GM19351 (cell line): ENCODE results near the gene DENND1A.

Experiments used
- ATAC-seq: cut with Tn5 transposase; IDR thresholded peaks from one replicate; pipeline ENCODE4 v1.9.1; 2021; ENCODE audit warnings: mild to moderate bottlenecking, moderate library complexity; ENCODE audit not compliant: unreplicated experiment

Gene DENND1A

DNA sequence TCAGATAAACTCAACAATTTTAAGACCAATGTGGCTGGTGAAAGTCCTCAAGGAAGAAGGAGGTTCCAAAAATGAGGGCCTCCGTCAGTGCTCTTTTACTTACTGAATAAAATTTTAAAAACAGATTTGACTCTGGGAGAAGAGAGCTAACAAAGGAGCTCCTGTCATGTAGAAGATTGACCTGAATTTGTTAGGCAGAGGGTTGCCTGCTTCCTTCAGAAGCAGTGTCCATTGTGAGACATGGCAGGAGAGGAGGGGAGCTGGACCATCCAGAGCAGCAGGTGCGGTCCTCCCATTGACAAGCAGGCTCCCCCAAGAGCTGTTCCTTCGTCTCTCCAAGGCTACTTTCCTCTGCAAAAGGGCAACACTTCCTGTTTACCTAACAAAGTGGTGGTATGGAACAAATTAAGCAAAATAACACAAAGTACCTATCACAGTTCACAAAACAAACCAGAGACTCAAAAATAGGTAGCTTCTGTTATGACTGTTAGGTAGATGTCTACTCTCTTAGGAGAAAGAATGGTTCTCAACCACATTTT lies 238.1 kb downstream of the DENND1A start:
- no peak for ATAC-seq

DNA sequence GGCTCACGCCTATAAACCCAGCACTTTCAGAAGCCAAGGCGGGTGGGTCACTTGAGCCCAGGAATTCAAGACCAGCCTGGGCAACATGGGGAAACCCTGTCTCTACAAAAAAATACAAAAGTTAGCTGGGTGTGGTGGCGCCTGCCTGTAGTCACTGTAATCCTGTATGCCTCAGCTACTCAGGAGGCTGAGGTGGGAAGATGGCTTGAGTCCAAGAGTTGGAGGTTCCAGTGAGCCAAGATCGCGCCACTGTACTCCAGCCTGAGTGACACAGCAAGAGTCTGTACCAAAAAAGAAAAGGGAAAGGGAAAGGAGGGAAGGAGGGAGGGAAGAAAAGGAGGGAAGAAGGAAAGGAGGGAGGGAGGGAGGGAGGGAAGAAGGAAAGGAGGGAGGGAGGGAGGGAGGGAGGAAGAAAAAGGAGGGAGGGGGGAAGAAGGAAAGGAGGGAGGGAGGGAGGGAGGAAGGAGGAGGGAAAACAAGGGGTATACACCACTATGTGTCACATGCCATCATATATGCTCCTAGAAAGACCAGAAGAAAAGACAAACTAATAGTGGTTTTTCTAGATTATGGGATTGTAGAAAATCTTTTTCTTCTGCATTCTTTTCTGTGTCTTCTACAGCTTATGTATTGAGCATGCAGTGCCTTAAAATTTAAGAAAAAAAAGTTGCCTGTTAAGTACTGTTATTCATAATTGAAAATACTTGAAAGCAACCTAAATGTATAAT lies 240.1 kb downstream of the DENND1A start:
- no peak for ATAC-seq

DNA sequence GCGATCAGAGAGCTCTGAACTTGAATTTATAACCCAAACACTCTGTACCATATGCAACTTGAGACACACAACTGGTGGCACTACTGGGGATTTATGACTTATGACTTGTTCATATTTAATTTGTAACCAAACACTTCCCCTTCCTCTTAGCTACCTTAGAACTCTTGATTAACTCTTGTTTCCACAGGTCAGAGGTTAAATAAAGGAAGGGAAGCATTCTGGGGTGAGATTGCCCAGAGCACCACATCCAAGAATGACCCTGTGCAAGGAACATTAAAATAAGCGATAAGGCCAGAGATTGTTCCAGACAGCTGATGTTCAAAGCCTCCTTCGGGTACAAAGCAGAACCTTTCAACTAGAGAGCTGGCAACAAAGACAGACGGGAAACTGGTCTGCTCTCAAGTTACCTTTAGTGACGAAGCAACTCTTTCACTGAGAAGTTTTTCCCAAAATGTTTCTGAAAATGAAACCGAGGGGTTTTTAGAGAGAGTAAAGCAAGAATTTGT lies 242.6 kb downstream of the DENND1A start:
- ATAC-seq: no peak

DNA sequence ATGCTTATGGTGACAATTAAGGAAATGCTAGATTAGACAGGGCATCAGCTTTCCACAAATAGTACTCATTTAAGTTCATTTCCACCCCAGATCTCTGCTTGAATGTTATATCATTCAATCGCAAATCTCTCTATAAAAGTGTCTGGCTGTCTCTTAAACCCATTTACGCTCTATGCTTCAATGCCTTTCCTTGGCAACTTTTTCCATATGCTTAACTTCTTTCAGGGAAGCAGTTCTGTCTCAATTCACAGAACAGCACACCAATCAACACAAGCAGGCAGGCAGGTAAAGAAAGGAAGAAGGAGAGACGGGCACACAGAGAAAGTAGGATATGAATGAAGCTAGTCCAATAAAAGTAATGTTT lies 243.1 kb downstream of the DENND1A start:
- ATAC-seq: no peak

DNA sequence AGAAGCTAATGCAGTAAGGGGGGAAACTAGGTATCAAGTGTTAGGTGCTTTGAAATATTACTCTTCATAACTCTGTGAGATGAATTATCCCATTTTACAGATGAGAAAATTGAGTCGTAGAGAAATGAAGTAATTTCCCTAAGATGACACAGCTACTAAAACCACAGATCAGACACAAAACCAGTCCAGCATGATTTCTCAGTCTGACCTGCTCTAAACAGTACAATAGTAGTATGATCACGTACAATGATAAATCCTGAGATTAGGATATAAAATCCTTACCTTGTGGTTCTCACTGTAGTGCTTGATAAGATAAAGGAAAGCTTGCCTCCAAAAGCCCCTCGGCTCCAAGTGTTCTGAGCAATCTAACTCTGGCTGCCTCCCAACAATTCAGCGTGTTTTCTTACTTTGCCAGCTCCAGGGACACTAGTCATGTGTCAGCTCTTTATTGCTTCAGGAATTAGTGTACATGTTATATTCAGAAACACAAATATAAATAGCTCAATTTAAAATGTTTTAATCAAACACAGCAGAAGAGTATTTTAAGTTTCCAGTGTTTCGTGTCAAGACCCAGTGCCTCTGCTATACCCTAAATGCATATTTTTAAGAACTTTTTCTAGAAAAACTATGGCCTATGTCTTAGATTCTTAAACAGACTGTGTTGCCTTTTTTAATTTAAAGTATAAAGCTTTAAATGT lies 243.6 kb downstream of the DENND1A start:
- ATAC-seq: no peak

DNA sequence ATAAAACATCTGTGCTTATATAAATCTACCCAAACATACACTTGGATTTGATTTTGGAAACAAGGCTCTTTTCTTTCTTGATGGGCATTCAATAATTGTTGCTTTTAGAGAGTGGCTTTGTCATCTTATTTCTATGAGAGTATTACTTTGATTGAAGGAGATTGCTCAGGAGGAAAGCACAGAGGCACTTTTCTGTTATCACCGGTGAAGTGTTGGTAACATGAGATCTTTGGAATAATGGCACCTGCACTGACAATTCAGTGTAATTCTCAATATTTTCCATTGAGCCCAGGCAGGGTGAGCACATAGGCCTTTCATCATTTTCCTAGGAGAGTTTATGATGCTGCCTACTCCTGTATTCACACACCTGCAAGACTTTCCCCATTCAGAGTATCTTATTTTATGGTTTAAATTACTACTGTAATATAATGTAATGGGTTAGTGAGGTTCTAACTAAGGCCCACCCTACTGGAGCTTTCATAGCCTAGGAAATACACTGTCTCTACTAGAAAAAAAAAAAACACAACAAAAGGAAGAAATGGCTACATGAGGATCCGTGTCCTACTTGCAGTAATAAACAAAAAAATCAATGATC lies 244.3 kb downstream of the DENND1A start:
- no peak for ATAC-seq

DNA sequence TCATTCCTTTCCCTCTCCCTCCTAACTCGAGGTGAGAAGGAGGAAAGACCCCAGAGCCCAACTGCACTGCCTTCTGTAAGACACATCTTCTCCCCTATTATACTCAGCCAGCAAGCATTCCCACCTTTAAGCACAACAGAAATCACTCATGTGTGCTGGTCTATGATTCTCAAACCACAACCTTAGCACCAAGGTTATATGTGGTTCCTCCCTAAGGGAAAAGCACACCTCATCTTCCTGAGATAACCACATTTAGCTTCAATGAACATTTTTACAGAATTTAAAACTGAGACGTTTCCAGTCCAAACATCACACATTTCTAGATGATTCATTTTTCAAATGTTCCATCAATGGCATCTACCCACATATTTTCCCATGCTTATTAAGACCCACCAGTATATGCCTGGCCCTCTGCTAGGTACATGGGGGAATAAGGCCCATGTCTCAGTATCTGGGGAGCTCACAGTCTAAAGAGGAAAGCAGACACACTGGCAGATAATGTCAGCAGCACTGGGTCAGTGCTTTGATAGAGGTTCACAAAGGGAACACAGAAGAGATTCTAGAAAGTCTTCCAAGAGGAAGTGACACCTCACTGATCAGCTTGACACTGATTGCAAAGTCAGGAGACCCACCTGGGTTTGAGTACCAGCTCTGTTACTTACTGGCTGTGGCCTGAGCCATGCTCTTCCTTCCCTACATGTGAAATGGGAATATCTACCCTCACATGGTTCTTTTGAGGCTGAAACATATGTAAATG lies 245.4 kb downstream of the DENND1A start:
- peak; percentile 54 for ATAC-seq

DNA sequence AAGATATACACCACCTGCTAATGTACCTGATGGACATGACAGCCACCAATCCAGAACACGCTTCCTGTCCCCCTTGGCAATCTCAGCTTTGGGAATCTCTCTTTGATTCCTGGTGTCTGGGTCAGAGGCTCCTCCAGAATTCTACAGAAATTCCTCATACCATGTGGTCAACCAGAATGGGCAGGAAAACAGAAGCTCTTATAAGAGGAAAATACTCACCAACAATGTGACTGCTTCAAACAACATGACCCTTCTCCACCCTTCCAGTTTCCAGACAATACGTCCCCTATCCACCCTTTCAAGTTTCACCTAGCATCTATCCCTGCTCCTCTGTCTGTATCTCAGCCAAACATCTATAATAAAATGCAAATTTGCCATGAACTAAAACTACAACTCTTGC lies 247.2 kb downstream of the DENND1A start:
- no peak for ATAC-seq

DNA sequence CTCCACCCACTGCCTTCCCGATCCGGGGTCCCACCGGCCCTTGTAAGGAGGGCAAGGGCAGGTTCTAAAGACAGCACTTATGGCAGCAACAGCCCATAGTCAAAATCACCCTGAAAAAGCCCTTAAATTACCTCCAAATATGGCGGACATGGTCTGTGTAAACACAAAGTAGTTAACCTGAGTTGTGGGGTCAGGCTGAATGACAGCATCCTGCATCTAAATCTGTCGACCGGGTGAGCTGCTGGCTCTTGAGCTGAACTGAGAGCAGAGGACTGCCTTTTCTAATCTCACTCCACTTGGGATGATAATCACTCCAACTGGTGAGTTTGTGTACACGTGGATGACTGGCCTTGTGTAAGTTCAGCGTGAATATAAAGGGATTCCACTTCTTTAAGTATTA lies 249.6 kb downstream of the DENND1A start:
- no peak for ATAC-seq

DNA sequence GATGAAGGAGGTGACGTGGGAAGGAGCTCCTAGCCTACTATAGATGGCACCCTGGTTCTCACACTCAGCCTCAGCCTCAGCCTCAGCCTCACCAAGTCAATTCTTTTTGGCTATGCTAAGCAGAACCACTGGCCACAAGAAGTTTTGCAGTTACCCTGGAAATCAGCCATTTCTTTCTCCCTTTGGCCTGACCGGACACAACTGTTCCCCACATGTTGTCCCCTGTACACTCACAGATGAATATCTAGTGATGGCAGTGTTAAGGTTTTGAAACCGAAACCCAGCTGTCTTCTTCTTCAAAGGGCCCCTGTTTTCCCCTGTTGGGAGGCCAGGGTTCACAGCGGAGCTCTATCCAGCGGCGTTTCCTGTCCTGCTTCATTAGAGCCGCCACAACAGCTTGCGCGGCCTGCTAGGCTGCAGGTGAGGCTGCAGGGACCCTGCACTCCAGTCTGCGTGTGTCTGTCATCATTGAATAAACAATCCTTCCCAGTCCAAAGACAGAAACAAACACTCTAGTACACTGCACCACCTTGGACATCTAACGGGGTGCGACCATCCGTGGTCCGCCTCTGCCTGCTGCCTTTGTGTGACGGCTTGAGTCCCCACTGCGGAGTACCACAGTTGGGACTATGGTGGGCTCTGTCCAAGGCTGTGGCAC lies 250.5 kb downstream of the DENND1A start:
- peak; percentile 97 for ATAC-seq

DNA sequence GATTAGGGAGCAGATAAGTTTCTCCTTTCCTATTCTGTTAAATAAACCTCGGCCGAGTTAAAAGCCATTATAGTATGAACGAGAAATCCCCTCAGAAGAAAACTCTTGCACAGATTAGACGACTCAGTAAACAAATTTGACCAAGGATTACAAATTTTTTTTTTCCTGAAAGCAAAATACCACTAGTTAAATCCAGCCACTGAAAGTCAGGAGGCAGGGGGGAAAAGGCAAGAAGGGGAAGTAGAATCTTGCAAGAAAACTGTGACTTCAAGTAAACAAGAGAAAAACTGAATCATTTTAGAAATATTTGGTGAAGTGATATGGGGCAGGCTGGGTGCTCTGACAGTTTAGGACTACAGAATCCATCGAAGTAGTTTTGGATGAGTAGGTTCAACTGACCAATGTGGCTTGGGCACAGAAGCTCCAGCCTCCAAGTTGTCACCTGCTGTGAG lies 251.0 kb downstream of the DENND1A start:
- ATAC-seq: no peak

DNA sequence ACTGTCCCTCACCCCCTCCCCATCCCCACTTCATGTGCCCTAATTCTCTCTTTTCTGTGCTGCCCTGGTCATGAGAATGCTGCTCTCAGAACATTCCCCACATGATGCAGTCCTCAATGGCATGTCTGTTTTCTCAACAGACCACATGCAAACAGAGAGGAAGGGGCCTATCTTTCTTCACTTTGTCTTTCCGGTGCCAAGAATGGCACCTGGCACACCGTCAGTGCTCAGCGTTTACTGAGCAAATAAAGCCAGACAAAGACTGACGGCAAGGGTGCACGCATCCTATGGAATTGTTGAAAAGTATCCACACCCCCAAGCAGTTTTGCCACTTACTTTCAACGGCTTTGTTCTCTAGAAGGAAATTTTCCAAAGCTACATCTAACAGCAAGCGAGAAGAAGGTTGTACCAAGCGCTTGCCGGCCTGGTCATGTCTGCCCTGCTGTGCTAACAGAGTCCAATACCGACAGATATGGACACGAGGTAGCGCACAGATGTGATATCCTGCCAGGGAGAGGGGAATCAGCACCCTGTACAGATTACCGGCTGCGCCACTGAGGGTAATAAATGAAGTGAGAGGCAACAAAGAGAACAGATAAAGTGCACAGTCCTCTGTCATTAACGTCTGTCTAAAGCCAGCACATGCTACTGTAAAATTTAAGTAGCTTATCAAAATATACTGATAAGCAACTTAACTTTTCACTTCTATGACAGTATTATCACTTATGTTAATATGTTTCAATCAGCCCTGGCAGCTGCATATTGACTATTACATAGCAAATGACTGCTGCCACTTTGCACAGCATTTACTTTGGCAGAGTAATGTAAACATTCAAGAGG lies 251.7 kb downstream of the DENND1A start:
- no peak for ATAC-seq

DNA sequence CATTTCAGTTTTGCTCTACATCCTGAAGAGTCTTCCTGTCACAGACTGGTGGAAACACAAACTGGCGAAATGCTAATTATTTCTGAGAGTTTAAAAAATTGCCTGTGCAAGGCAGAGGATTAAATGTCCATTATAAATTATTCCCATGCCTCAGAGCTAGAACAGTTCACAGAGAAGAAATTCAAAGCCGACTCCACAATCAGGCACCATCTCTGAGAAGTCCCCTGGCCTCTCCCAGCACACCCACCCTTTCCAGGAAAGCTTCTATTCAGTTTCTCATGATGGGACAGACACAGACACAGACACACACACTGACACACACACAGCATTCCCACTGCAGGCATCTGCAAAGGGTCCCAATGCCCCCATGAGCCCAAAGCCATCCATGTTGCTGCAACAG lies 253.1 kb downstream of the DENND1A start:
- no peak for ATAC-seq

DNA sequence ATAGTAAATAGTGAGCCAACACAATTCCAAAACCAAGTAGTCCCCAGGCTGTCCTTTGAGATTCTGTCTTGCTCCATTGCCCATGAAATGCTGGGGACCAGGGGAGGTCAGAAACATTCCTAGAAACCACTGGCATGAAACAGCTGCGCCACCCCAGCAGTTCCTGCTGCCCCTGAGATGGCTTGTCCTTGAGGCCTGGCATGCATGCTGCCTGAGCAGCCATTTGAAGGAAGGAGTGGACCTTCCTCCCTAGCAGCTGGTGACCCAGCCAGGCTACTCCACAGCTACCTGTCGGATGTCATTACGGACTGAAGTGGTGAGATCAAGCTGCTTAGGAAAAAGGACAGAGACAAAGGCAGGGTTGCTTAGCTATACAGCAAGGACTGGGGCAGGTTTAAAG lies 260.6 kb downstream of the DENND1A start:
- no peak for ATAC-seq

DNA sequence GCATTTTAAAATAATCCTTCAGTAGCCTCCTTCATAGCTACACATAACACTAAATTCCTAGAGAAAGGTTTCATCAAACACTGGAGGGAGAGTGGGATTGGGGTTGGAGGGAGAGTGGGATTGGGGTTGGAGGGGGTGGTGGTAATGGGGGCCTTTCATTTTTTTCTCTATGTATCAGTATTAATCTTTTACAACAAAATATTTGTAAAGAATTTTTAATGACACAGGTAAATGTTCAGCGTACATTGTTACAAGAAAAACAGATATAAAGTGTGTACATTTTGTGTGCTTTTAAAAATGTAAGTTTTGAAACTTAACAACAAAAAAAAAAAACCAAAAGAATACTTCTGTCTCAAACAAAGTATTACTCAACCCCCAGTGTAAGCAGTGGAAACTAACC lies 266.4 kb downstream of the DENND1A start:
- ATAC-seq: no peak

DNA sequence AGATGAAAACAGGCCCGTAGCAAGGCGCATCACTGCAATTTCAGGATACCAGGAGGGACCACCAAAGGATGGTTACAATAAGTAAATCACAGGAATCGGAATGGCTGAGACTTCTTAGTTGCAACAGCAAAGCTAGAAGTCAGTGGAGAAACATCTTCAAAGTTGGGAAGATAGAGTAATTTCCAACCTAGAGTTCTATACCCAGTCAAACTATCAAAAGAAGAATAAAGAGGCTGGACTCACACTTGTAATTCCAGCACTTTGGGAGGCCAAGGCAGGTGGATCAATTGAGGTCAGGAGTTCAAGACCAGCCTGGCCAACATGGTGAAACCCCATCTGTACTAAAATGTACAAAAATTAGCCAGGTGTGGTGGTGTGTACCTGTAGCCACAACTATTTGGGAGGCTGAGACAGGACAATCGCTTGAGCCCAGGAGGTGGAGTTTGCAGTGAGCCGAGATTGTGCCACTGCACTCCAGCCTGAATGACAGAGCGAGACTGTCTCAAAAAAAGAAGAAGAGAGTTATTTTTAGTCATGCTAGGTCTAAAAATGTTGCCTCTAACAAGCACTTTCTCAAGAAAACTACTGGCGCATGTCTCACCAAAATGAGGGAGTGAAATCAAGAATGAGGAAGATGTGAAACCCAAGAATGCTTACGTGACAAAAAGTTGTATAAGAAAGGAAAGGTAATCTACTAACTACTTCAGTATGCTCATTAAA lies 267.7 kb downstream of the DENND1A start:
- no peak for ATAC-seq

DNA sequence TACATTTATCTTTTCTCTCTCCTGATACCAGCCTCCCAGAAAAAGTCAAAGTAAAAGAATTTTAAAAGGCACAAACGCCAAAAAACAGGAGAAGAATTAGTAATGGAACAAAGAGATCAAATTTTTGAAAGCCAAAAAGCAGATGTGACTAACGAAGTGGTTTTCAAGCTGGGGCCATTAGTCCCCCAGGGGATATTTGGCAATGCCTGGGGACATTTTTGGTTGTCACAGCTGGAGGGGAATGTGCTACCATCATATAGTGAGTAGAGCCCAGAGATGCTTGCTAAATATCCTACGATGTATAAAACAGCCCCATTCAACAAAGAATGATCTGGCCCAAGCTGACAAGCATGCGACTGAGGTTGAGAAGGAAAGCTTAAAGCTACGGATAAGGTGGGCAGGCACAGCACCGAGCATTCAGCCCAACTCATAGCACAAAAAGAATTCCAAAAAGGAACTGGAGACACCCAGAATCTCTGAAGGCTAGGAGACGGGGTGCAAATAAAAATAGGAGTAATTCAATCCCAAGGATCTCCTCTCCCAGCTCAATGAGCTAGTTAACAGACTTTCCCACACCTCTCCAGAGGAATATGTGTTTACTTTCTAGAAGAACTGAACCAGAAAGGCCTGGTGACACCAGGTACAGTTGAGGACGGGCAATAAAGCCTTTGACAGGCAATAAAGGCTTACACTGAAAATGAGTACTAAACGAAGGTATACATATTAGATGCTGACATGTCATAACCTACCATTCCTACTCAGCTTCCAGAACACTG lies 269.0 kb downstream of the DENND1A start:
- no peak for ATAC-seq

DNA sequence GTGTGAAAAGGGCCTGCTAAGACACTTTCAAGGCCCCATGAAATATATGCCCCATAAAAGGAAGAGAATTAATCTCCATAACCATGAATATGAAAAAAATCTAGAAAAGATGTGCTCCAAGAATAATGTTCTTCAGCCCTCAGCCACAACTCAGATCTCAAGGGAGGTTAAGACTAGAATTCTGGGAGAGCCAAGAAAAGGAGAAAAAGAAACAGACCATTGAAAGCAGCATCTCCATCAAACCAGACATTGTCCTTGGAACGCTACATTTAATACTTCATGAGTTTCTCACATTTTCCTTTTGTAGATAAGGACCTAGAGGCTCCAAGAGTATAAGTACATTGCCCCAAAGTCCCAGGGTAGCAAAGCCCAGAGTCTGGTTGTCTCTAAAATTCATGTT lies 270.6 kb downstream of the DENND1A start:
- ATAC-seq: no peak
